ENCODE results near the gene HEATR1.
"Not testable (repeated sequence)": the region's sequence is repeated elsewhere in the genome, so short reads cannot be mapped to it uniquely, and the experiment has no call there.

The HEATR1 gene

DNA sequence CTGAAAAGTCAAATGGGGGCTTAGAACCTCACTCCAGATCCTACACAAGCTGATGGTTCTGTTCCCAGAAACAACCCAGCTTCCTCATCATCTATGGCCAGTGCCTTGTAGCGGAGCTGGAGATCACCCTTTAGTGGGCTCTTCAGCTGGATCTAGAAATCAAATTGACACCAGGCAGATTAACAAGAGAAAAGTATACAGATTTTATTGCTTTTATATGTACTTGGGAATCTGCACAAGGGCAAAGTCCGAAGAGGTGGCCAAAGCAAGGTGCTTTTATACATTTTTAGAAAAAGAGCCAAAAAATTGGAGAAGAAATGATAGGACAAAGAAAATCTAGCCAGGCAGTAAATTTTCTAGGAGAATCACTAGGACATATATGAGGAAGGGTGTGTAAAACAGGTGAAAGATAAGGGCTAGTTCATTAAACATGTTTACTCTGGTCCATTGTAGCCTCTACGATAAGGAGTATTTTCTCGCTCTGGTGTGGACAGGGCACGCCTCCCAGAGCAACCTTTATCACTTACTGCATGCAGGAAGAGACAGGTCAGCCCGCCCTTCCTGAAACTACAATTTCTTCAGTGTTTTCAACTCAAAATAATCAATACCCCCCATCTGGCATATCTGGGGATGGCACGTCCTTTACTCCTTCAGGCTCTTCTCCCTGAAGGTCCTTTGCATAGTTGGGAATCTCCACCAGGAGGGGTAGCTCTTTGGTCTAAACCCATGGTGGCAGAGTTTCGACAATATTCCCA, 94.5 kb downstream of the HEATR1 start:
- no peak overlapping the region for H3K4me3 Mint-ChIP-seq
- no peaks in the 10 kb centered on the region for H3K4me1 Mint-ChIP-seq
- H3K27me3 Mint-ChIP-seq, result no peaks in the 10 kb centered on the region
- no peaks in the 10 kb centered on the region for H3K9me3 Mint-ChIP-seq
- H3K36me3 Mint-ChIP-seq, result no peaks in the 10 kb centered on the region
- H3K27ac Mint-ChIP-seq, result no peak overlapping the region

DNA sequence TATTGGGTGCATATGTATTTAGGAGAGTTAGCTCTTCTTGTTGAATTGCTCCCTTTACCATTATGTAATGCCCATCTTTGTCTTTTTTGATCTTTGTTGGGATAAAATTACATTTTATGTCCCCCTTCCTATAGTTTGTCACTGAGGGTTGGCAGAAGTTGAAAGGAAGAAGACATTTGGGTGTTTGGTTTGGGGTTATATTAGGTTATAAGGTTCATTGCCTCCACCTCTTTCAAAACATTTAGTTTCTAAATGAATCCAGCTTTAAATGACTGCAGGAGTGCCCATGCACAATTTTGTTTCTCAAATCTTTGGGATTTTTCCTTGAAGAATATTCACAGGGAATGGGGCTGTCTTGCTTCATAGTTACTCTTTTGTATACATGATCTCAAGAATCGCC, 95.1 kb downstream of the HEATR1 start:
- Mint-ChIP-seq H3K27ac (no peak overlapping the region), H3K4me3 (no peak overlapping the region), H3K27me3 (no peaks in the 10 kb centered on the region), H3K36me3 (no peaks in the 10 kb centered on the region), H3K9me3 (no peaks in the 10 kb centered on the region), H3K4me1 (no peaks in the 10 kb centered on the region)

DNA sequence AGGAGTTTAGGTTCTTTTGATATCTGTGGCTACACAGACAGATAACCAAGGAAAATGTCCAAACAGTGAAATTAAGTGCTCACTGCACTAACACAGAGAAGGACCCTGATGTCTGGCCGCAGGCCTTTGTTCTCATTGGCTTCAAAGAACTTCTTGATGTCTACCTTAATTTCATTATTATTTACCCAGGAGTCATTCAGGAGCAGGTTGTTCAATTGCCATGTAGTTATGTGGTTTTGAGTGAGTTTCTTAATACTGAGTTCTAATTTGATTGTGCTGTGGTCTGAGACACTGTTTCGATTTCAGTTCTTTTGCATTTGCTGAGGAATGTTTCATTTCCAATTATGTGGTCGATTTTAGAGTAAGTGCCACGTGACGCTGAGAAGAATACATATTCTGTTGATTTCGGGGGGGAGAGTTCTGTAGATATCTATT, 95.7 kb downstream of the HEATR1 start:
- Mint-ChIP-seq H3K36me3 (no peaks in the 10 kb centered on the region), H3K27me3 (no peaks in the 10 kb centered on the region), H3K27ac (no peak overlapping the region), H3K4me3 (no peak overlapping the region), H3K4me1 (no peaks in the 10 kb centered on the region), H3K9me3 (no peaks in the 10 kb centered on the region)

DNA sequence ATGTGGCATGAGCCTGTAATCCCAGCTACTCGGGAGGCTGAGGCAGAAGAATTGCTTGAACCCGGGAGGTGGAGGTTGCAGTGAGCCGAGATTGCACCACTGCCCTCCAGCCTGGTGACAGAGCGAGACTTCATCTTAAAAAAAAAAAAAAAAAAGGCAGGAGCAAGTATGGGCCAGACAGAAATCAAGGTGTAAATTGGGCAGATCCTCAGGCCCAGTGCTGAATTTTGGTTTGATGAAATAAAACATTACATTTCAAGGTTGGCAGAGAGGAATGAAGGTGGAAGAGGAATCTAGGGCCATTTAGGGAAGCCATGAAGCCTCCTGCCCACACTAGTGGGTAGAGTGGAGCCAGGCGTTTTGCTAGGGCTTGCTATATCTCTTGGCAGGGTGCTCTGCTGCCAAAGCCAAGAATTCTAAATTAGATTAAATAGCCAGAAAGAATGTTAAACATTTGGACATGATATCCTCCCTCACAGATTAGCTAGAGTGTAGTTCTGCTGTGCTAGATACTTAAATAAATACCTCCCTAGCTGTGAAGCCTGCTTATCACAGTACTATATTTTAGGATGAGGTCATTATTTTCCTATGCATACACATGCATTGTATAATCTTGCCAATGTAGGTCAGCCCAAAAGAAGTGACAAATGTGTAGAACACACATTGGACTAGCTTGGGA, 97.2 kb downstream of the HEATR1 start:
- Mint-ChIP-seq H3K4me1 (peaks cover 11% of the 10 kb centered on the region), H3K9me3 (no peaks in the 10 kb centered on the region), H3K4me3 (no peak overlapping the region), H3K27ac (no peak overlapping the region), H3K27me3 (no peaks in the 10 kb centered on the region), H3K36me3 (no peaks in the 10 kb centered on the region)

DNA sequence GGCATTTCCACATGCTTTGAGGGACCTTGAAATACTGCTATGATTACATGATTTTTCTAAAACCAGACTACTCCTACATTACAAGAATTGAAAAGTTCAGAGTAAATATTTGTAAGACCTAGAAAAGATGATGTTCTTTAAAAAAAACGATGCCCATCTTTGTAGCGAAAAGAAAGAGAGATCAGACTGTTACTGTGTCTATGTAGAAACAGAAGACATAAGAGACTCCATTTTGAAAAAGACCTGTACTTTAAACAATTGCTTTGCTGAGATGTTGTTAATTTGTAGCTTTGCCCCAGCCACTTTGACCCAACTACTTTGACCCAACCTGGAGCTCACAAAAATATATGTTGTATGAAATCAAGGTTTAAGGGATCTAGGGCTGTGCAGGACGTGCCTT, 100.0 kb downstream of the HEATR1 start:
- not testable (repeated sequence) for H3K27ac Mint-ChIP-seq, H3K4me3 Mint-ChIP-seq, H3K9me3 Mint-ChIP-seq, H3K36me3 Mint-ChIP-seq, H3K27me3 Mint-ChIP-seq
- peaks cover 11% of the 10 kb centered on the region for H3K4me1 Mint-ChIP-seq

DNA sequence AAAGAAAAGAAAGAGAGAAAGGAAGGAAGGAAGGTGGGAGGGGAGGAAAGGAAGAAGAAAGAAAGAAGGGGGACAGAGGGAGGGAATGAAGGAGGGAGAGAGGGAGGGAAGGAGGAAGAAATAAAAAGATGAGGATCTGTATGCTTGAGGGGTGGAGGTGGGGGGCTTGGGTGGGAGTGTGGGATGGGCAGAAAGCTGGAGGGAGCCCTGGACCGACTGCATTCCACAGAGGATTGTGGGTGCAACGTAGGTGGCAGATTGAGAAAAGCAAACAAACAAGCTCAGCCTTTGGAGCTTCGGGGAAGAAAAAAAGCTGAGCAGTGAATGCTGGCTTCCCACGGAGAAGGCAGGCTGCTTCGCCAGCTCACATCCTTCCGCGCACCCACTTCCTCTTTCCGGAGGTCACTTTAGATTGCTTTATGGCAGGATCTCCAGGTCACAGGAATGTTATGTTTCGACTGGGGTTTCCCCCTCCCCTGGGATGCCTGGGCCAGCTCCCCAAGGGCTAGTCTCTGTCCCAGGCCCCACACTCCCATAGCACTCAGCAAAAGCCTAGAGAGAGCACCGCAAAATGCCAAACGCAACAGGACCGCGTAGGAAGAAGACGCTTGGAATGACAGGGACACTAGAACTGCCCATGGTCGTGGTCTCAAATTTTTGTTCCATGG, 101.2 kb downstream of the HEATR1 start:
- H3K4me3 Mint-ChIP-seq, result peak overlapping the region; percentile 73
- peaks cover 1% of the 10 kb centered on the region for H3K27me3 Mint-ChIP-seq
- H3K27ac Mint-ChIP-seq, result no peak overlapping the region
- no peaks in the 10 kb centered on the region for H3K9me3 Mint-ChIP-seq
- H3K36me3 Mint-ChIP-seq, result no peaks in the 10 kb centered on the region
- peaks cover 11% of the 10 kb centered on the region for H3K4me1 Mint-ChIP-seq

DNA sequence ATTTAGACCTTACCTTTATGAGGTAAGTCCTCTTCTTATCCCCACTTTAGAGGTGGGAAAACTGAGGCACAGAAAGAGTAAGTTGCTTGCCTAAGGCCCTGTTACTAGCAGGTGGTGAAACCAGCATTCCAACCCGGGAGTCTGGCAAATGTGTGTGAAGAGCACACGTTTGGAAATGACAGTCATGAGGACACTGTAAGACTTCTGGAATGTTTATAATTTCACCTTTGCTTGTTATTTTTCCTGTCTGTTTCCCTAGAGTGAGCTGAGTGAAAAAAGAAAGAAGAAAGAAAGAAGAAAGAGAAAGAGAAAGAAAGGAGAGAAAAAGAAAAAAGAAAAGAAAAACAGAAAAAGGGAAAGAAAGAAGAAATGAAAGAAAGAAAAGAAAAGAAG, 101.7 kb downstream of the HEATR1 start:
- Mint-ChIP-seq H3K9me3 (no peaks in the 10 kb centered on the region), H3K4me1 (peaks cover 11% of the 10 kb centered on the region), H3K4me3 (peak overlapping the region; percentile 73), H3K36me3 (no peaks in the 10 kb centered on the region), H3K27me3 (peaks cover 3% of the 10 kb centered on the region), H3K27ac (no peak overlapping the region)

DNA sequence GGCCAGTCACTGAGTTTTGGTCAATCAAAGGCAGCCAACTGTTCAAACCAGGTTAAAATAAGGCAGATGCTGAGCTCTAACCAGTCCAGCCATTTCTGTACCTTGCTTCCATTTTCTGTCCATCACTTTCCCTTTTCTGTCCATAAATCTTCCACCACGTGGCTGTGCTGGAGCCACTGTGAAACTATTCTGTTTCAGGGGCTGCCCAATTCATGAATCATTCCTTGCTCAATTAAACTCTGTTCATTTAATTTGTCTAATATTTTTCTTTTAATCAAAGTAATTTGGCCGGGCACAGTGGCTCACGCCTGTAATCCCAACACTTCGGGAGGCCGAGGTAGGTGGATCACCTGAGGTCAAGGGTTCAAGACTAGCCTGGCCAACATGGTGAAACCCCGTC, 103.2 kb downstream of the HEATR1 start:
- Mint-ChIP-seq H3K4me3 (no peak overlapping the region), H3K27me3 (peaks cover 4% of the 10 kb centered on the region), H3K9me3 (no peaks in the 10 kb centered on the region), H3K4me1 (peaks cover 11% of the 10 kb centered on the region), H3K36me3 (no peaks in the 10 kb centered on the region), H3K27ac (no peak overlapping the region)
